Subcutaneous adipose tissue (tissue), 4 donors: ENCODE measurements around the gene CYS1. TPM values are rescaled to one million over a fixed set of nuclear protein-coding genes. Genes with fewer than 3 reads are reported as not detected.

Source experiments
- CTCF ChIP-seq: fragments of 450-650 bp; IDR thresholded peaks from one replicate; pipeline ENCODE4 v1.5.1; 2016; ENCODE audit warnings: low read depth, mild to moderate bottlenecking, control low read depth, antibody characterized with exemption, moderate library complexity
- total RNA-seq, 4 donors: library from RNA; depleted of rRNA; stranded (reverse); fragments of >200 nt; gene quantifications; one replicate each; pipeline ENCODE4 v1.1.0, GENCODE V29; 2016

The CYS1 gene
- total RNA-seq, 4 donors from 2014 or later = 1.1 to 2.4 (median 1.4) TPM; not detected in 1

- no peak for TF ChIP-seq CTCF
Observed at GRCh38 chr2:10048501-10049171, 31.6 kb downstream of the CYS1 start.

- no peak for TF ChIP-seq CTCF
Observed at GRCh38 chr2:10047616-10048500, 32.4 kb downstream of the CYS1 start.

- no peak for TF ChIP-seq CTCF
Observed at GRCh38 chr2:10046931-10047330, 33.3 kb downstream of the CYS1 start.

- TF ChIP-seq CTCF = no peak
Observed at GRCh38 chr2:10045561-10046355, 34.5 kb downstream of the CYS1 start.

- TF ChIP-seq CTCF = no peak
Observed at GRCh38 chr2:10043906-10044601, 36.2 kb downstream of the CYS1 start.

- no peak for TF ChIP-seq CTCF
Observed at GRCh38 chr2:10043256-10043905, 36.8 kb downstream of the CYS1 start, which contains the start of gene KLF11. KLF11 (plus strand) TSS chr2:10043550; CDS start chr2:10043717, 167 bp downstream.
